HepG2 (cell line): Measurements from ENCODE around the gene TOM1L2. TPM values are rescaled to one million over a fixed set of nuclear protein-coding genes. Genes with fewer than 3 reads are reported as not detected.

Experiments used
- ATAC-seq: fragments of 200-7000 bp; cut with Tn5 transposase; 3 replicates; pipeline ENCODE4 v1.9.1; 2020; ENCODE audit warnings: mild to moderate bottlenecking, moderate library complexity
- BruUV-seq: library from RNA; stranded (reverse); fragments of 400-500 nt; replicated peaks from 2 replicates; lab custom pipeline; 2021; lab: Mats Ljungman, UMichigan
- CTCF ChIA-PET: fragments of 300-600 bp; formaldehyde crosslinking; extraction: SDS; loops from one replicate; lab custom pipeline; 2021; ENCODE audit warnings: low total read pairs, inconsistent platforms, low intra/inter-chr PET ratio; lab: Yijun Ruan, JAX
- POLR2A ChIA-PET: fragments of 350-600 bp; sonication (Branson Sonifier 250); formaldehyde crosslinking; loops from one replicate; lab custom pipeline; 2020; ENCODE audit warnings: antibody characterized with exemption, inconsistent platforms; lab: Yijun Ruan, JAX
- DNase-seq: peaks from one replicate; pipeline ENCODE4 v3.0.0-alpha.2; 2015; ENCODE audit warnings: low spot score
- FAIRE-seq: peaks from 3 replicates; lab custom pipeline; 2011; peaks lifted over from hg19 to GRCh38; lab: Jason Lieb, UNC
- H2AFZ ChIP-seq: one replicate; pipeline ENCODE4 v1.6.1; 2011; ENCODE audit warnings: low read length, inconsistent platforms
- H3K27ac ChIP-seq: fragments of 300-600 bp; 3 replicates; pipeline ENCODE4 v1.8.0; 2011; ENCODE audit warnings: mixed run types, mild to moderate bottlenecking, mixed read lengths, low read length, inconsistent platforms; ENCODE audit not compliant: insufficient read depth; ENCODE audit errors: extremely low read length
- H3K27me3 ChIP-seq, 2 experiments: fragments of 200-600 bp in 1 of 2; 2 replicates in 1 of 2; 3 replicates in 1 of 2; pipeline versions ENCODE4 v1.6.0 to v1.8.0; 2011; ENCODE audit warnings: low read length in 2 of 2, mild to moderate bottlenecking in 2 of 2, moderate library complexity in 2 of 2, inconsistent platforms in 1 of 2; ENCODE audit not compliant: insufficient read depth in 2 of 2, control insufficient read depth in 1 of 2
- H3K36me3 ChIP-seq, 2 experiments: fragments of 200-600 bp in 1 of 2; replicated peaks in 1 of 2; 2 replicates in 1 of 2; 3 replicates in 1 of 2; pipeline versions ENCODE4 v1.5.1 to v1.8.0; 2011; ENCODE audit warnings: low read length in 2 of 2, inconsistent platforms in 1 of 2; ENCODE audit not compliant: insufficient read depth in 2 of 2, control insufficient read depth in 1 of 2
- H3K4me1 ChIP-seq: 2 replicates; pipeline ENCODE4 v1.5.1; 2012; ENCODE audit warnings: low read length, inconsistent platforms; ENCODE audit not compliant: insufficient read depth
- H3K4me2 ChIP-seq: 2 replicates; pipeline ENCODE4 v1.6.0; 2011; ENCODE audit warnings: low read depth, low read length, inconsistent platforms
- H3K4me3 ChIP-seq, 3 experiments: fragments of 200-600 bp in 1 of 3; sonication (generic), shearing (Covaris generic) in 1 of 3; replicated peaks in 1 of 3; 2 replicates each; pipeline ENCODE4 v1.5.1; 2011 to 2016; ENCODE audit warnings: low read length in 3 of 3, inconsistent platforms in 2 of 3, low read depth in 2 of 3, mild to moderate bottlenecking in 2 of 3, control low read depth in 1 of 3, mixed read lengths in 1 of 3; ENCODE audit not compliant: insufficient read depth in 1 of 3
- H3K79me2 ChIP-seq: one replicate; pipeline ENCODE4 v1.6.1; 2011; ENCODE audit warnings: low read length, inconsistent platforms; ENCODE audit not compliant: insufficient read depth
- H3K9ac ChIP-seq: 2 replicates; pipeline ENCODE4 v1.6.0; 2011; ENCODE audit warnings: mild to moderate bottlenecking, low read depth, low read length, inconsistent platforms; ENCODE audit not compliant: insufficient read depth
- H3K9me3 ChIP-seq: 2 replicates; pipeline ENCODE4 v1.5.1; 2012; ENCODE audit warnings: mild to moderate bottlenecking, low read length
- H4K20me1 ChIP-seq: 2 replicates; pipeline ENCODE4 v1.6.0; 2011; ENCODE audit warnings: inconsistent platforms, mild to moderate bottlenecking, low read length, moderate library complexity; ENCODE audit not compliant: insufficient read depth
- AGO2 ChIP-seq: fragments of 200-400 bp; formaldehyde crosslinking; optimal IDR thresholded peaks from 2 replicates; pipeline ENCODE3; 2017; ENCODE audit warnings: mild to moderate bottlenecking, low read depth, low read length, moderate library complexity
- ARNT ChIP-seq: fragments of 450-650 bp; IDR thresholded peaks from 2 replicates; pipeline ENCODE4 v1.6.1; 2017
- DNMT3B ChIP-seq: conservative IDR thresholded peaks from 2 replicates; pipeline ENCODE4 v1.6.1; 2016; ENCODE audit warnings: missing biosample characterization, control low read depth
- DZIP1 ChIP-seq: sonication (generic); formaldehyde crosslinking; IDR thresholded peaks from 2 replicates; pipeline ENCODE4 v1.5.0; 2020; ENCODE audit warnings: mild to moderate bottlenecking, missing genetic modification reagents
- HMG20A ChIP-seq: IDR thresholded peaks from 2 replicates; pipeline ENCODE4 v1.6.1; 2016; ENCODE audit warnings: borderline replicate concordance
- HNRNPK ChIP-seq: fragments of 200-400 bp; formaldehyde crosslinking; IDR thresholded peaks from 2 replicates; pipeline ENCODE4 v1.6.1; 2018; ENCODE audit warnings: low read length, low read depth, moderate library complexity, mild to moderate bottlenecking; ENCODE audit not compliant: poor library complexity, severe bottlenecking
- NONO ChIP-seq, 2 experiments: fragments of 450-650 bp in 1 of 2; sonication (generic) in 1 of 2; formaldehyde crosslinking in 1 of 2; IDR thresholded peaks in 1 of 2; conservative IDR thresholded peaks in 1 of 2; 2 replicates each; pipeline versions ENCODE4 v1.6.1 to v1.8.0; 2017 to 2022; ENCODE audit warnings: mild to moderate bottlenecking in 1 of 2, missing genetic modification reagents in 1 of 2, moderate library complexity in 1 of 2
- RBFOX2 ChIP-seq: fragments of 200-400 bp; formaldehyde crosslinking; IDR thresholded peaks from 2 replicates; pipeline ENCODE4 v1.6.1; 2017; ENCODE audit warnings: low read depth, mild to moderate bottlenecking, low read length
- RBM22 ChIP-seq: fragments of 200-400 bp; formaldehyde crosslinking; optimal IDR thresholded peaks from 2 replicates; pipeline ENCODE3; 2017; ENCODE audit warnings: mild to moderate bottlenecking, low read length, moderate library complexity
- SYNCRIP ChIP-seq: fragments of 200-400 bp; formaldehyde crosslinking; IDR thresholded peaks from 2 replicates; pipeline ENCODE4 v1.6.1; 2018; ENCODE audit warnings: mild to moderate bottlenecking, low read depth, low read length; ENCODE audit not compliant: insufficient read depth
- WGBS: methylation state at CpG from one replicate; pipeline ENCODE4 v1.1.6; 2017; ENCODE audit warnings: low lambda C conversion rate; 5-methylcytosine and 5-hydroxymethylcytosine counted together
- in situ Hi-C: cut with HindIII; loops from 2 replicates; pipeline ENCODE4 v1.10.0; 2017; ENCODE audit warnings: low pct_unique_long_range_greater_than_20kb; ENCODE audit not compliant: extremely low pct_ligation_motif_present
- intact Hi-C: fragments of 100-400 bp; cut with micrococcal nuclease; formaldehyde crosslinking; loops from one replicate; pipeline ENCODE4 v1.10.0; 2022; ENCODE audit not compliant: unreplicated experiment
- polyA plus RNA-seq, 8 experiments: library from polyadenylated mRNA; depleted of rRNA in 3 of 8; stranded (reverse) in 7 of 8; unstranded in 1 of 8; fragments of >200 nt; fragmentation: Illumina TruSeq in 4 of 8; extraction: Trizol in 4 of 8; gene quantifications; 2 replicates each; pipeline versions ENCODE4 v1.2.1 to v1.2.3, GENCODE V29; 2011 to 2016; ENCODE audit warnings: low read depth in 4 of 8, missing spikeins in 1 of 8, mixed read lengths in 1 of 8; ENCODE audit not compliant: insufficient read depth in 1 of 8
- total RNA-seq, 5 experiments: library from RNA; depleted of rRNA; stranded (reverse); fragments of >200 nt; fragmentation: Illumina TruSeq; extraction: Trizol; gene quantifications; 2 replicates each; pipeline ENCODE4 v1.2.3, GENCODE V29; 2016; ENCODE audit warnings: low read depth in 1 of 5
- TF ChIP-seq, protein P1 (sequence below): sonication (generic); formaldehyde crosslinking; IDR thresholded peaks from 2 replicates; pipeline ENCODE4 v1.4.0; 2020; ENCODE audit warnings: mild to moderate bottlenecking, missing genetic modification reagents

TOM1L2 gene
- total and polyA plus RNA-seq, 2 of the 13 experiments (the other 11 are each of a cell fraction or from before 2014, with no cell fraction given), result 4.7 to 7.4 TPM

- DNase-seq, result no peak
- Histone ChIP-seq H3K27me3 (no peaks in the 10 kb centered on the region), H3K4me3 (no peak overlapping the region), H3K9me3 (no peaks in the 10 kb centered on the region), H3K79me2 (peaks cover 90% of the 10 kb centered on the region), H4K20me1 (peaks cover 69% of the 10 kb centered on the region; the same call in 1 of the 2 replicates), H3K4me2 (no peak overlapping the region), H3K27ac (peak overlapping the region; percentile 93), H3K36me3 (peaks cover 19 to 45% of the 10 kb centered on the region in 2 experiments), H3K4me1 (peaks cover 96% of the 10 kb centered on the region), H3K9ac (no peak overlapping the region), H2AFZ (no peak overlapping the region)
- BruUV-seq, result no TSS peak
- CTCF ChIA-PET, result no interaction called here
- no peak for ATAC-seq
- in situ Hi-C loops (no loop called here), intact Hi-C loops (no loop called here)
- no peak for TF ChIP-seq NONO (IDR thresholded peaks at IDR 0.05)
- 0 out of 2 replicates have a peak, but pooled peaks have one; percentile 22 for TF ChIP-seq NONO (CRISPR knock-in tag; conservative IDR thresholded peaks at IDR 0.05)
- TF ChIP-seq HNRNPK, result no peak
- no peak for TF ChIP-seq SYNCRIP
- peak; percentile 48 for TF ChIP-seq AGO2
- TF ChIP-seq RBFOX2, result peak; percentile 45
- TF ChIP-seq RBM22, result peak; percentile 71
- 96% methylated on average over 7 of the region's 16 CpGs for WGBS
- FAIRE-seq, result no peak
- POLR2A ChIA-PET, result interaction anchor here (0.9 to 8.6 kb wide), 2 partner anchors 10 to 22 kb away, joined by 4 to 69 read pairs; partner anchors contain the start of gene SREBF1
Measured at GRCh38 chr17:17826942-17827785, 145.0 kb downstream of the TOM1L2 start.

GRCh38 chr17:17826342-17826713 lies 145.9 kb downstream of the TOM1L2 start:
- H2AFZ ChIP-seq, result no peak overlapping the region
- in situ Hi-C loops, result no loop called here
- H3K9me3 ChIP-seq, result no peaks in the 10 kb centered on the region
- DNase-seq, result no peak
- peaks cover 70% of the 10 kb centered on the region; the same call in 1 of the 2 replicates for H4K20me1 ChIP-seq
- intact Hi-C loops, result no loop called here
- no peaks in the 10 kb centered on the region for H3K27me3 ChIP-seq
- TF ChIP-seq, protein P1, sequence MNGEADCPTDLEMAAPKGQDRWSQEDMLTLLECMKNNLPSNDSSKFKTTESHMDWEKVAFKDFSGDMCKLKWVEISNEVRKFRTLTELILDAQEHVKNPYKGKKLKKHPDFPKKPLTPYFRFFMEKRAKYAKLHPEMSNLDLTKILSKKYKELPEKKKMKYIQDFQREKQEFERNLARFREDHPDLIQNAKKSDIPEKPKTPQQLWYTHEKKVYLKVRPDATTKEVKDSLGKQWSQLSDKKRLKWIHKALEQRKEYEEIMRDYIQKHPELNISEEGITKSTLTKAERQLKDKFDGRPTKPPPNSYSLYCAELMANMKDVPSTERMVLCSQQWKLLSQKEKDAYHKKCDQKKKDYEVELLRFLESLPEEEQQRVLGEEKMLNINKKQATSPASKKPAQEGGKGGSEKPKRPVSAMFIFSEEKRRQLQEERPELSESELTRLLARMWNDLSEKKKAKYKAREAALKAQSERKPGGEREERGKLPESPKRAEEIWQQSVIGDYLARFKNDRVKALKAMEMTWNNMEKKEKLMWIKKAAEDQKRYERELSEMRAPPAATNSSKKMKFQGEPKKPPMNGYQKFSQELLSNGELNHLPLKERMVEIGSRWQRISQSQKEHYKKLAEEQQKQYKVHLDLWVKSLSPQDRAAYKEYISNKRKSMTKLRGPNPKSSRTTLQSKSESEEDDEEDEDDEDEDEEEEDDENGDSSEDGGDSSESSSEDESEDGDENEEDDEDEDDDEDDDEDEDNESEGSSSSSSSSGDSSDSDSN (CRISPR knock-in tag), result no peak
- TF ChIP-seq HMG20A (CRISPR knock-in tag) (no peak), ARNT (no peak), DNMT3B (no peak), DZIP1 (no peak)
- 100% methylated on average over 1 of the region's 2 CpGs for WGBS
- no peak for FAIRE-seq
- peaks cover 96% of the 10 kb centered on the region for H3K4me1 ChIP-seq
- no peak for ATAC-seq
- no TSS peak for BruUV-seq
- peak overlapping the region; percentile 93 for H3K27ac ChIP-seq
- H3K36me3 ChIP-seq, result peaks cover 19 to 47% of the 10 kb centered on the region in 2 experiments
- ChIA-PET POLR2A (interaction anchor here (8.6 kb wide), 1 partner anchor 11 kb away, joined by 69 read pairs; the partner anchor contains the start of gene SREBF1), CTCF (no interaction called here)
- no peak overlapping the region for H3K9ac ChIP-seq
- peaks cover 90% of the 10 kb centered on the region for H3K79me2 ChIP-seq
- no peak overlapping the region for H3K4me2 ChIP-seq
- H3K4me3 ChIP-seq, result no peak overlapping the region
